HG02642 (cell line): ENCODE results near the gene RAG2.
"Not testable (repeated sequence)": the region's sequence is repeated elsewhere in the genome, so short reads cannot be mapped to it uniquely, and the experiment has no call there.

ENCODE experiments used
- ATAC-seq: cut with Tn5 transposase; IDR thresholded peaks from one replicate; pipeline ENCODE4 v1.9.1; 2021; ENCODE audit warnings: mild to moderate bottlenecking; ENCODE audit not compliant: unreplicated experiment, poor library complexity

Gene RAG2

DNA sequence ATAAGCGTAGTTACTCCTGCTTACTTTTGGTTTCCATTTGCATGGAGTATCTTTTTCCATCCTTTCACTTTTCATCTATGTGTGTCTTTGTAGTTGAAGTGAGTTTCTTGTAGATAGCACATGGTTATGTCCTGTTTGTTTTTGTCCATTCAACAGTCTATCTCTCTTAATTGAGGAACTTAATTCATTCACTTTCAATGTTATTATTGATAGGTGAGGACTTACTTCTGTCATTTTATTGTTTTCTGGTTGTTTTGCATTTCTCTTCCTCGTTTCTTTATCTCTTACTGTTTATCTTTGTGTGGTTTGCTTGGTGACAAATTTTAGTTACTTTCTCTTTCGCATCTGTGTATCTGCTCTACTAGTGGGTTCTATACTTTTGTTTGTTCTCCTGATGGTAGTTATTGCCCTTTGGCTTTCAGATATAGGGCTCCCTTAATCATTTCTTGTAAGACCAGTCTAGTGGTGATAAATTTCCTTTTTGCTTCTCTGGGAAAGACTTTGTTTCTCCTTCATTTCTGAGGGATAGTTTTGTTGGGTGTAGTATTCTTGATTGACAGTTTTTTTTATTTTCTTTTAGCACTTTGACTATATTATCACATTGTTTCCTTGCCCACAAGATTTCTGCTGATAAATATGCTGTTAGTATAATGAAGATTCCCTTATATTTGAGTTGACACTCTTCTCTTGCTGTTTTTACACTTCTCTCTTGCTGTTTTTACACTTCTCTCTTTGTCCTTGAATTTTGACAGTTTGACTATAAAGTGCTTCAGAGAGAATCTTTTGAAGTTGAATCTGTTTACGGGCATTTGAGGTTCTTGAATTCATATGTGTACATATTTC is 39.2 kb downstream of the RAG2 start:
- peak; percentile 88 for ATAC-seq

DNA sequence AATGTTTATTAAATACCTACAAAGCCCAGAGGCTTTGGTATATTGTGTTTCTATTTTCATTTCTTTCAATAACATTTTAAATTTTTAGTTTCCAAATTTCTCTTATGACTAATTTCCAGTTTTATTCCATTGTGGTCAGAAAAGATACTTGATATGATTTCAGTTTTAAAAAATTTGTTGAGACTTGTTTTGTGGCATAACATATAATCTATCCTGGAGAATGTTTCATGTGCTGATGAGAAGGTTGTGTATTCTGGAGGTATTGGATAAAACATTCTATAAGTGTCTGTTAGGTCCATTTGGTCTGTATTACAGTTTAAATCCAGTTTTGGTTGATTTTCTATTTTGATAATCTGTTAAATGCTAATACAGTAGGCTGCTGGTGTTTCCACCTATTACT is 40.0 kb downstream of the RAG2 start:
- ATAC-seq, result no peak

DNA sequence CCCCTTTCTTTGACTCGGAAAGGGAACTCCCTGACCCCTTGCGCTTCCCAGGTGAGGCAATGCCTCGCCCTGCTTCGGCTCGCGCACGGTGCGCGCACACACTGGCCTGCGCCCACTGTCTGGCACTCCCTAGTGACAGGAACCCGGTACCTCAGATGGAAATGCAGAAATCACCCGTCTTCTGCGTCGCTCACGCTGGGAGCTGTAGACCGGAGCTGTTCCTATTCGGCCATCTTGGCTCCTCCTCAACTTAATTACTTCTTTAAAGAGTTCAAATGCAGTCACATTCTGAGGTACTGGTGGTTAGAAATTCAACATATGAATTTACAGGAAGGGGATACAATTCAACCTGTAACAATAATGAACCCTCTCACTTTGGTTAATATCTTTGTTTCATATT is 40.6 kb downstream of the RAG2 start:
- ATAC-seq, result not testable (repeated sequence)

DNA sequence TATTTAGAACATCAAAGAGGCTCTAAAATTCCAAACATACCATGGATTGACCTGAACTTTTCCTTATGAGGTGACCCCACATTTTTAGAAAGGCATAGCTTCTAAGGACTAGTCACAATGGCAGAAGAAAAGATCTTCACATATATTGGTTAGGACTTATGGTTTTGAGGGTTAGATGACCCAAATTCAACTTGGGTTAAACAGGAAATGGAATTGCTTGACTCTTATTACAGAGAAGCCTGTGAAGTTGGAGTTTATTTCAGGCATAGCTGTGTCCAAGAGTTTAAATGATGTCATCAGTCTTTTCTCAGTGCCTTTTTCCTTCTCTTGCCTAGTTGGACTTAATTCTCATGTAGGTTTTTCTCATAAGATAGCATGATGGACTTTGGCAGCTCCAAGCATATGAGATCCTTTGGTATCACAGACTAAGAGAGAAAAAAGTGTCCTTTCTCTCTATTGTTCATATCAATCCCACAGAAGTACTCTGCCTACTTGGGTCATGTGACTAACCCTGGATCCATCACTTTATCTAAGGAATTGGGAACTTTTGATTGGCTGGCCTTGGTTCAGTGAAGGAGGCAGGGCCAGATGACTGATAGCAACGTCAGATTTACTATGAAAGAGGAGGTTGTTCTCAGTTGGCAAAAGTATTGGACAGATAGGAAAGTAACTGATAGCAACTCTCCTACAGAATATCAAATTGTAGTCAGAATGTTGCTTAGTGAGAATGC is 47.5 kb downstream of the RAG2 start:
- no peak for ATAC-seq
